SH-SY5Y (cell line): ENCODE data around the gene PSMD9.

Experiments used
- GATA2 ChIP-seq: IDR thresholded peaks from 2 replicates; pipeline ENCODE4 v1.6.1; 2011; ENCODE audit warnings: mild to moderate bottlenecking, low read depth, low read length
- GATA3 ChIP-seq: IDR thresholded peaks from 2 replicates; pipeline ENCODE4 v1.6.1; 2011; ENCODE audit warnings: low read depth, mild to moderate bottlenecking, low read length, moderate library complexity

DNA sequence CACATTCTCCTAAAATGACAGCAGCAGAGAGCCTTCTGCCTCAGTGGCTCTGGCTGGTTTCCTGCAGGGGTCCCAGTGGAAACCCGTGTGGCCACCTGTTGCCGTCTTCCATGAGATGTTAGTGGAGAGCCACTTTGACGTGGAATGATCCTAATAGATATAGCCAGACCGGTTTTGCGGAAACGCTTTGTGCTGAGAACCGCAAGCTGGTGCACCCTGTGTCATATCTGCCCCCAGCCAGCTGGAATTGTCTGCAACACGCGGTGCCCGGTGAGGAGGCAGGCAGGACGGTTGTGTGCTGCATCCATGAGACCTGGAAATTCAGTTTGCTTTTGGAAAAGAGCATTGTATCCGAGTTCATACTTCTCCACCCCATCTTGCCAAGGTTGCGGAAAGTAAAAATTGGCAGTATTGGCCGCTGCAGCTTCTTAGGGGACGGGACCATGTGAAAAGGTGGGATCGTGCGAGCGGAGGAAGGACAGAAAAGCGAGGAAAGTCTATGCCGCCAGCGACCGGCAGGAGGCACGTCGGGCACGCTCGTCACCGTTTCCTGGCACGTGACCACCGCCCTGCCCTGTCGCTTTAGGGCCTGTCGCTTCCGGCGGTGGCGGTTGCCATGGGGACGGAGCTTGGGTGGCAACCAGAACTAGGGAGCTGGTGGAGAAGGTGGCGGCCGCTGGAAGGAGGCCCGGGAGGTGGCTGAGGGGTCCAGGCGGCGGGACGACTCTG lies 29.5 kb downstream of the PSMD9 start, which contains the start of gene CFAP251:
- TF ChIP-seq GATA2: no peak
- TF ChIP-seq GATA3: no peak
